NCI-H2227 treated with DMSO at 0.1 percent for 48 hours (cell line): ENCODE results near the gene SNAP91.
"Not testable (repeated sequence)": the region's sequence is repeated elsewhere in the genome, so short reads cannot be mapped to it uniquely, and the experiment has no call there.

Source experiments
- DNase-seq: peaks from one replicate; lab custom pipeline; 2025; lab: John Stamatoyannopoulos, UW

SNAP91 gene

GRCh38 chr6:83615025-83615999, 93.6 kb downstream of the SNAP91 start:
- peak; percentile 5 for DNase-seq

- DNase-seq: no peak
Observed at GRCh38 chr6:83613378-83613777, 95.5 kb downstream of the SNAP91 start.

- DNase-seq: peak; percentile 97
Observed at GRCh38 chr6:83609248-83609647, 99.7 kb downstream of the SNAP91 start.

GRCh38 chr6:83605517-83605916, 103.4 kb downstream of the SNAP91 start:
- DNase-seq: no peak

GRCh38 chr6:83603551-83603950, 105.3 kb downstream of the SNAP91 start:
- DNase-seq: no peak

GRCh38 chr6:83601119-83601518, 107.8 kb downstream of the SNAP91 start:
- no peak for DNase-seq

- DNase-seq: no peak
Observed at GRCh38 chr6:83600459-83600858, 108.4 kb downstream of the SNAP91 start.

GRCh38 chr6:83597511-83597910, 111.4 kb downstream of the SNAP91 start:
- DNase-seq: no peak

GRCh38 chr6:83597051-83597450, 111.8 kb downstream of the SNAP91 start:
- no peak for DNase-seq

GRCh38 chr6:83594941-83595340, 114.0 kb downstream of the SNAP91 start:
- DNase-seq: no peak

- no peak for DNase-seq
Observed at GRCh38 chr6:83593395-83593785, 115.5 kb downstream of the SNAP91 start.

- no peak for DNase-seq
Observed at GRCh38 chr6:83592770-83593394, 116.0 kb downstream of the SNAP91 start.

- DNase-seq: no peak
Observed at GRCh38 chr6:83590416-83590815, 118.5 kb downstream of the SNAP91 start.

- DNase-seq: no peak
Observed at GRCh38 chr6:83589076-83589475, 119.8 kb downstream of the SNAP91 start.

- no peak for DNase-seq
Observed at GRCh38 chr6:83578057-83578456, 130.8 kb downstream of the SNAP91 start.

- DNase-seq: no peak
Observed at GRCh38 chr6:83574783-83575182, 134.1 kb downstream of the SNAP91 start.

GRCh38 chr6:83571663-83572185, 137.2 kb downstream of the SNAP91 start:
- DNase-seq: not testable (repeated sequence)

- no peak for DNase-seq
Observed at GRCh38 chr6:83558975-83559374, 149.9 kb downstream of the SNAP91 start.

- DNase-seq: no peak
Observed at GRCh38 chr6:83556871-83557270, 152.0 kb downstream of the SNAP91 start.

GRCh38 chr6:83551748-83552147, 157.2 kb downstream of the SNAP91 start:
- DNase-seq: not testable (repeated sequence)

GRCh38 chr6:83550482-83550881, 158.4 kb downstream of the SNAP91 start:
- not testable (repeated sequence) for DNase-seq

GRCh38 chr6:83546636-83547035, 162.3 kb downstream of the SNAP91 start:
- DNase-seq: no peak

- no peak for DNase-seq
Observed at GRCh38 chr6:83539678-83540077, 169.2 kb downstream of the SNAP91 start.
